ENCODE results near the gene TMEM123. TPM values are rescaled to one million over a fixed set of nuclear protein-coding genes. Genes with fewer than 3 reads are reported as not detected.
A peak's percentile ranks its signal among the peaks of the same experiment; 100 is the strongest.

TMEM123 gene
- polyA plus RNA-seq, 4 donors, result 5.1 to 130 (median 37.9) TPM

DNA sequence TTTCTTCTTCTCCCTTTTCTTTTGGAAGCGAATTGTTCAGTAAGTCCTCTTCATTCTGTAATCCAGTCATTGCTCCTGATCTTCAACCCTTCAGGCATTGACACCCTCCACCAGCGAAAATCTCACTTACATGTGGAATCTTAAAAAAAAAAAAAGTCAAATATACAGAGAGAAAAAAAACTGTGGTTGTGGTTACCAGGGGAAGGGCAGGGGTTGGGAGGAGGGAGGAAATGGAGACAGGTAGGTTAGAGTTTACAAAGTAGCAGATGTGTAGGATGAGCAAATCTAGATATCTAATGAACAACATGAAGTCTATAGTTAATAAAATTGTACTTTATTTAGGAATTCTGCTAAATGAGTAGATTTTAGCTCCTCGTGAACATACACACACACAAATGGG, 17.7 kb upstream of the TMEM123 start:
- WGBS, 3 donors, result 81 to 94% (median 82%) methylated on average over 3 of the region's 3 CpGs
- Histone ChIP-seq H3K27me3 (ENCODE audit: control insufficient read depth in 3 of 3, insufficient read depth in 3 of 3, low read length in 3 of 3) (no peaks in the 10 kb centered on the region), H3K27ac (ENCODE audit: low read depth in 1 of 3, low read length in 2 of 3) (no peak overlapping the region), H3K4me1 (ENCODE audit: control insufficient read depth in 3 of 3, insufficient read depth in 2 of 3, low read depth in 1 of 3, low read length in 2 of 3) (peaks cover 2 to 26% (median 5%) of the 10 kb centered on the region in 3 donors), H3K4me3 (ENCODE audit: low read depth in 1 of 3, low read length in 3 of 3) (no peak overlapping the region), H3K36me3 (ENCODE audit: control insufficient read depth in 3 of 3, insufficient read depth in 2 of 3, low read depth in 1 of 3, low read length in 3 of 3) (no peaks in the 10 kb centered on the region), H3K9me3 (ENCODE audit: control insufficient read depth in 2 of 2, insufficient read depth in 1 of 2, low read depth in 1 of 2, low read length in 1 of 2) (peaks cover 0 to 6% of the 10 kb centered on the region in 2 donors)
- FAIRE-seq (no peak), DNase-seq (no peak)

DNA sequence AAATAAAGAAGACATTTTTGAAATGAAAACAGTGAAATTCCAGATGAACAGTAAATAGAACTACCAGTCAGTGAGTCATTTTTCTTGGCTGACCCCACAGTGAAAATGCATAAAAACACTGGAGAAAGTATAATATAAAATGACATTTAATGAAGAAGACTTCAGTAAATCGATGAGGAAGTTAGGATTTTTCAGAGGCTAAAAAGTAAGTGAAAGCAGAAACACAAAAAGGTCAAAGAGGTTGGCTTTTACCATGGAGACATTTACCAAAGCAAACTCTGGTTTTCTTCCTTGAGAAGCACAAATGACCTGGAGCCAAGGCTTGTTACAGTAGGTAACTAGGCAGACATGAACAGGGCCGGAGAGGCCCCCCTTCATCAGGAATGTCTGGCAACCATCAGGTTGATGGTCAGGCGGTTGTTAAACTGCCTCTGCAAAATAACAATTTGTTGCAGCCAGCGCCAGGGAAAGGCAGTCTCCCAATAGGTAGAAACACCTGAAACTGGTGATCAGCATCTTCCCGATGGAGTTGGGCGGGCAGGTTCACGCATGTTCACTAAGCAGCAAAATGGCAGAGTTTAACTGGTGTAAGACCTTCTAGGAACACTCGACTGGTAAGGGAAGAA, 16.7 kb upstream of the TMEM123 start:
- Histone ChIP-seq H3K4me3 (ENCODE audit: low read depth in 1 of 3, low read length in 3 of 3) (no peak overlapping the region), H3K4me1 (ENCODE audit: control insufficient read depth in 3 of 3, insufficient read depth in 2 of 3, low read depth in 1 of 3, low read length in 2 of 3) (peaks cover 2 to 26% (median 3%) of the 10 kb centered on the region in 3 donors), H3K27ac (ENCODE audit: low read depth in 1 of 3, low read length in 2 of 3) (peak overlapping the region in 1 of 3 donors; percentile 68), H3K9me3 (ENCODE audit: control insufficient read depth in 2 of 2, insufficient read depth in 1 of 2, low read depth in 1 of 2, low read length in 1 of 2) (peaks cover 0 to 6% of the 10 kb centered on the region in 2 donors), H3K36me3 (ENCODE audit: control insufficient read depth in 3 of 3, insufficient read depth in 2 of 3, low read depth in 1 of 3, low read length in 3 of 3) (no peaks in the 10 kb centered on the region), H3K27me3 (ENCODE audit: control insufficient read depth in 3 of 3, insufficient read depth in 3 of 3, low read length in 3 of 3) (no peaks in the 10 kb centered on the region)
- DNase-seq, result no peak
- 83 to 94% (median 85%) methylated on average over 8 of the region's 8 CpGs for WGBS, 3 donors
- FAIRE-seq, result no peak

DNA sequence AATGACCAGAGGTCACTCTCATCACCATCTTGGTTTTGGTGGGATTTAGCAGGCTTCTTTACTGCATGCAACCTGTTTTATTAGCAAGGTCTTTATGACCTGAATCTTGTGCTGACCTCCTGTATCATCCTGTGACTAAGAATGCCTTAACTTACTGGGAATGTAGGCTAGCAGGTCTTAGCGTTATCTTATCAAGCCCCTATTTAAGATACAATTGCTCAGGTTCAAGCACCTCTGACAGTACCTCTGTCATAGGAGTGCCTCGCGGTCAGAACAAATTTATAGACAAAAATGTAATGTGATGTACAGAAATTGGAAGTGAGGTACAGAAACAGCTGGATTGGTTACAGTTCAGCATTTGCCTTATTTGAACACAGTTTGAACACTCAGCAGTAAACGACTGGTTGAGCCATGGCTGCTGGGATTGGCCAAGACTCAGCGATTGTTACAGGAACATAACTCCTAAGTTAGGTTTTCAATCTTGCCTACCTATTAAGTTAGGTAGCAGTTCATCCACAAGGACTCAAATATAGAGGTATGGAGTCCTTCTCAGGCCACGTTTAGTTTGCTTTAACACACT, 16.1 kb upstream of the TMEM123 start:
- no peaks in the 10 kb centered on the region for H3K36me3 ChIP-seq (ENCODE audit: control insufficient read depth in 3 of 3, insufficient read depth in 2 of 3, low read depth in 1 of 3, low read length in 3 of 3)
- FAIRE-seq (no peak), DNase-seq (peak in 1 of 2 donors; percentile 52)
- WGBS, 3 donors, result 70 to 75% (median 72%) methylated on average over 6 of the region's 6 CpGs
- no peak overlapping the region for H3K4me3 ChIP-seq (ENCODE audit: low read depth in 1 of 3, low read length in 3 of 3)
- H3K27me3 ChIP-seq (ENCODE audit: control insufficient read depth in 3 of 3, insufficient read depth in 3 of 3, low read length in 3 of 3), result no peaks in the 10 kb centered on the region
- H3K4me1 ChIP-seq (ENCODE audit: control insufficient read depth in 3 of 3, insufficient read depth in 2 of 3, low read depth in 1 of 3, low read length in 2 of 3), result peaks cover 2 to 26% (median 2%) of the 10 kb centered on the region in 3 donors
- peak overlapping the region in 1 of 3 donors; percentile 68 for H3K27ac ChIP-seq (ENCODE audit: low read depth in 1 of 3, low read length in 2 of 3)
- peaks cover 0 to 6% of the 10 kb centered on the region in 2 donors for H3K9me3 ChIP-seq (ENCODE audit: control insufficient read depth in 2 of 2, insufficient read depth in 1 of 2, low read depth in 1 of 2, low read length in 1 of 2)

DNA sequence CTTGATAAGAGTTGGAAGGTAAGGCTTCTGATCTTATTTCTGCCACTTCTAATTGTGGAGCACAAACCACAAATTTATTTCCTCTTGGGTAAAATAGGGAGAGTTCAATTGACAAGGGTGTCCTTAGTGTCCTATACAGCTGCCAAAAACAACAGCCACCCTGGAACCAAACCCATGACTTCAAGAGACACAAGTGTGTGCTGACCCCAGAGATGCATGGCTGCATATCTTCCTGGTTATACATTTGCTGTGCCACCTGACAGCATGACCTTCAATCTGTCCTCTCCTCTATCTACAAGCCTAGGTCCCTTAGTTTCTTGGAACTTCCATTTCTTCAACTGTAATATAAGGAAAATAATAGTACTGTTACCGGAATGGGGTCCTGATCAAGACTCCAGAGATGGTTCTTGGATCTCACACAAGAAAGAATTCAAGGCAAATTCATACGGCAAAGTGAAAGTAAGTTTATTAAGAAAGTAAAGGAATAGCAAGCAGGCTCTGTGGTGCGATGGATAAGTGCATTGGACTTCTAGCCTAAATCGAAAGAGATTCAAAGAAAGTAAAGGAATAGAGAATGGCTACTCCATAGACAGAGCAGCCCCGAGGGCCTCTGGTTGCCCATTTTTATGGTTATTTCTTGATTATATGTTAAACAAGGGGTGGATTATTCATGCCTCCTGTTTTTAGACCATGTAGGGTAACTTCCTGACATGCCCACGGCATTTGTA, 15.5 kb upstream of the TMEM123 start:
- Histone ChIP-seq H3K4me3 (ENCODE audit: low read depth in 1 of 3, low read length in 3 of 3) (no peak overlapping the region), H3K9me3 (ENCODE audit: control insufficient read depth in 2 of 2, insufficient read depth in 1 of 2, low read depth in 1 of 2, low read length in 1 of 2) (peaks cover 0 to 6% of the 10 kb centered on the region in 2 donors), H3K4me1 (ENCODE audit: control insufficient read depth in 3 of 3, insufficient read depth in 2 of 3, low read depth in 1 of 3, low read length in 2 of 3) (peaks cover 2 to 27% (median 2%) of the 10 kb centered on the region in 3 donors), H3K27me3 (ENCODE audit: control insufficient read depth in 3 of 3, insufficient read depth in 3 of 3, low read length in 3 of 3) (no peaks in the 10 kb centered on the region), H3K36me3 (ENCODE audit: control insufficient read depth in 3 of 3, insufficient read depth in 2 of 3, low read depth in 1 of 3, low read length in 3 of 3) (no peaks in the 10 kb centered on the region), H3K27ac (ENCODE audit: low read depth in 1 of 3, low read length in 2 of 3) (peak overlapping the region in 1 of 3 donors; percentile 68)
- peak; percentile 38 to 42 for DNase-seq
- 44 to 79% (median 56%) methylated on average over 6 of the region's 6 CpGs for WGBS, 3 donors
- FAIRE-seq, result no peak

DNA sequence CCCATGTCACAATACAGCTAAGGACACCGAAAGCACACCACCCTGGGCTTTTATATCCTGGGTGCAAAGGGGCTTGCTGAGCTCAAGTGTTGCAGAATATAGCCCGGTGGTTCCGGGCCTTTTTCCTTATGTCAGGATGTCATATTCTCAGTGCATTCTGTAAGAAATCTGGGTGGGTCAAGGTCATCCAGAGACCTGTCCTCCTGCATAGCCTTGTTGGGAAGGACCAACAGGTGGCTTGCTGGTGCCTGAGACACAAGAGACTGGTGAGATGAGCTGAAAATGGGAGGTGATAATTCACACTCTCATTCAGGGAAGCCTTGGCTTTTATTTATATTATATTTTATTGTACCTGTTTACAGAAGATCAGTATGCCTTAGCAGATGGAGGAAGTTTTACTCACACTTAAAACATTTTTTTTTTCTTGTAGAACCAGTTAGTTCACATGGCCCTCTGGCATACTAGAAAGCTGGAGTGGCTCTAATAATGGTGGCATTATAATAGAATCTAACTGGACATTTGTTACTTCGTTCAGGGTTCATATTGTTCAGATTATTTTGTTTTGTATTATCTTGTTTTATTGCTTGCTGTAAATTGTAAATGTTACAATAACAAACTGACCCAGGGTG, 14.6 kb upstream of the TMEM123 start:
- Histone ChIP-seq H3K27ac (ENCODE audit: low read depth in 1 of 3, low read length in 2 of 3) (peak overlapping the region in 1 of 3 donors; percentile 68), H3K4me1 (ENCODE audit: control insufficient read depth in 3 of 3, insufficient read depth in 2 of 3, low read depth in 1 of 3, low read length in 2 of 3) (peaks cover 2 to 29% (median 2%) of the 10 kb centered on the region in 3 donors), H3K9me3 (ENCODE audit: control insufficient read depth in 2 of 2, insufficient read depth in 1 of 2, low read depth in 1 of 2, low read length in 1 of 2) (peaks cover 0 to 2% of the 10 kb centered on the region in 2 donors), H3K27me3 (ENCODE audit: control insufficient read depth in 3 of 3, insufficient read depth in 3 of 3, low read length in 3 of 3) (no peaks in the 10 kb centered on the region), H3K4me3 (ENCODE audit: low read depth in 1 of 3, low read length in 3 of 3) (no peak overlapping the region), H3K36me3 (ENCODE audit: control insufficient read depth in 3 of 3, insufficient read depth in 2 of 3, low read depth in 1 of 3, low read length in 3 of 3) (no peaks in the 10 kb centered on the region)
- DNase-seq (peak; percentile 65 to 68), FAIRE-seq (no peak)
- WGBS, 3 donors, result 27 to 65% (median 48%) methylated on average over 4 of the region's 4 CpGs

DNA sequence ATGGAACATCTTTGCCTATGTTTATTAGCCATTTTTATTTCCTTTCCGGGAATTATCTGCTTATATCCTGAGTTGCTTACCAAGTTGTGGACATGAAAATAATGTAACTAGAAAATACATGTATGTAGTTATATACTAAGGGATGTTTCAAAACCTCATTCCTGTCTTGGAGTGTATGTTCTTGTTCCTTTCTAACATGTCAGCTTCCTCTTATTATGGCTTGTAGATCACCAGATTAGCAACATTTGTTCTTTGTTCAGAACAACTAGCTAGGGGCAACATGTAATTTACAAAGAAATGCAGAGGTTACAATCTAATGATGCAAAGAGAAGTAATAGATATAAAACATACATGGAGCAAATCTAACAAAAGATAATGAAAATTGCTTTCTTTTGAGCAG, 13.1 kb upstream of the TMEM123 start:
- Histone ChIP-seq H3K4me3 (ENCODE audit: low read depth in 1 of 3, low read length in 3 of 3) (no peak overlapping the region), H3K36me3 (ENCODE audit: control insufficient read depth in 3 of 3, insufficient read depth in 2 of 3, low read depth in 1 of 3, low read length in 3 of 3) (no peaks in the 10 kb centered on the region), H3K27ac (ENCODE audit: low read depth in 1 of 3, low read length in 2 of 3) (no peak overlapping the region), H3K9me3 (ENCODE audit: control insufficient read depth in 2 of 2, insufficient read depth in 1 of 2, low read depth in 1 of 2, low read length in 1 of 2) (no peaks in the 10 kb centered on the region), H3K4me1 (ENCODE audit: control insufficient read depth in 3 of 3, insufficient read depth in 2 of 3, low read depth in 1 of 3, low read length in 2 of 3) (peaks cover 2 to 29% (median 2%) of the 10 kb centered on the region in 3 donors), H3K27me3 (ENCODE audit: control insufficient read depth in 3 of 3, insufficient read depth in 3 of 3, low read length in 3 of 3) (no peaks in the 10 kb centered on the region)
- no peak for DNase-seq
- 59 to 71% (median 69%) methylated on average over 1 of the region's 1 CpG for WGBS, 3 donors
- FAIRE-seq, result no peak

DNA sequence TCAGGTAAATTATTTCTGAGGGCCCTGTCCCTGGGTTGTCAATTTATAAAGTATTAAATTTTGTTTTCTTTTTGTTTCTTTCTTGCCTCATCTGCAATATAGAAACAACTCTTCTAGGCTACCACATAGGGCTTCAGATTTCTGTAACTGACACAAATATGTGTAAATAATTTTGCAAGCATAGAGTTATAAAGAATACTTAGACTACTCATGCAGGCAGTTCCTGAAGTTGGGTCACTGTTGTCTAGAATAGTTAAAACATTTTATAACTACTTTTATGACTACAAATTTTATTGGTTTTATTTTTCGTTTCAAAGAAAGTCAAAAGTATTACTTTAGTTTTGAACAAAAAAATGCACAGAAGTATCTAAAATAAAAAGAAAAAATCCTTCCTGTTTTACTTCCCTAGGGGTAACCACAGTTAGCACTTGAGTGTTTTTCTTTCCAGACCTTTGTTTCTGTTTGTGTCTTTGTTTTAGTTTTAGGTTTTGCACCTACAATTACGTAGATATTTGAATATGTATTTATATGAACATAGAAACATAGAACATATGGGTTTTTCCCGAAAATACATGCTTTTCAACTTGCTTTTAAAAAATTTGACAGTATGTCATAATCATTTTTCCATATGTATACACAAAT, 12.4 kb upstream of the TMEM123 start:
- no peak overlapping the region for H3K4me3 ChIP-seq (ENCODE audit: low read depth in 1 of 3, low read length in 3 of 3)
- H3K27ac ChIP-seq (ENCODE audit: low read depth in 1 of 3, low read length in 2 of 3), result no peak overlapping the region
- FAIRE-seq, result no peak
- no peaks in the 10 kb centered on the region for H3K27me3 ChIP-seq (ENCODE audit: control insufficient read depth in 3 of 3, insufficient read depth in 3 of 3, low read length in 3 of 3)
- DNase-seq, result no peak
- no peaks in the 10 kb centered on the region for H3K9me3 ChIP-seq (ENCODE audit: control insufficient read depth in 2 of 2, insufficient read depth in 1 of 2, low read depth in 1 of 2, low read length in 1 of 2)
- H3K4me1 ChIP-seq (ENCODE audit: control insufficient read depth in 3 of 3, insufficient read depth in 2 of 3, low read depth in 1 of 3, low read length in 2 of 3), result peaks cover 2 to 29% (median 2%) of the 10 kb centered on the region in 3 donors
- 54 to 67% (median 56%) methylated on average over 3 of the region's 3 CpGs for WGBS, 3 donors
- no peaks in the 10 kb centered on the region for H3K36me3 ChIP-seq (ENCODE audit: control insufficient read depth in 3 of 3, insufficient read depth in 2 of 3, low read depth in 1 of 3, low read length in 3 of 3)

DNA sequence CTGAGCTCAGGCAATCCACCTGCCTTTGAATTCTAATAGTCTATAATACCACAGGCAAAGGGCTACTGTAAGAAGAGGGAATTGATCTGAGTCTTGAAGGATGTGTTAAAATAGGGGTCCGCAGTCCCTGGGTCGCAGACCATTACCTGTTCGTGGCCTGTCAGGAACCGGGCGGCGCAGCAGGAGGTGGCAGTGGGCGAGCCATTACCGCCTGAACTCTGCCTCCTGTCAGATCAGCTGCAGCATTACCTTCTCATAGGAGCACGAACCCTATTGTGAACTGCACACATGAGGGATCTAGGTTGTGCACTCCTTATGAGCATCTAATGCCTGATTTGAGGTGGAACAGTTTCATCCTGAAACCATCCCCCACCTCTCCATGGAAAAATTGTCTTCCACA, 11.5 kb upstream of the TMEM123 start:
- Histone ChIP-seq H3K27me3 (ENCODE audit: control insufficient read depth in 3 of 3, insufficient read depth in 3 of 3, low read length in 3 of 3) (no peaks in the 10 kb centered on the region), H3K36me3 (ENCODE audit: control insufficient read depth in 3 of 3, insufficient read depth in 2 of 3, low read depth in 1 of 3, low read length in 3 of 3) (no peaks in the 10 kb centered on the region), H3K27ac (ENCODE audit: low read depth in 1 of 3, low read length in 2 of 3) (no peak overlapping the region), H3K4me3 (ENCODE audit: low read depth in 1 of 3, low read length in 3 of 3) (no peak overlapping the region), H3K4me1 (ENCODE audit: control insufficient read depth in 3 of 3, insufficient read depth in 2 of 3, low read depth in 1 of 3, low read length in 2 of 3) (peaks cover 2 to 29% (median 2%) of the 10 kb centered on the region in 3 donors), H3K9me3 (ENCODE audit: control insufficient read depth in 2 of 2, insufficient read depth in 1 of 2, low read depth in 1 of 2, low read length in 1 of 2) (no peaks in the 10 kb centered on the region)
- DNase-seq, result no peak
- no peak for FAIRE-seq
- WGBS, 3 donors, result 94 to 95% (median 95%) methylated on average over 9 of the region's 9 CpGs
